GM21528 (cell line): ENCODE results near the gene CLDN14.

ENCODE experiments used
- ATAC-seq: cut with Tn5 transposase; IDR thresholded peaks from one replicate; pipeline ENCODE4 v1.9.1; 2021; ENCODE audit warnings: mild to moderate bottlenecking, moderate library complexity; ENCODE audit not compliant: unreplicated experiment, low FRiP score

CLDN14 gene, protein sequence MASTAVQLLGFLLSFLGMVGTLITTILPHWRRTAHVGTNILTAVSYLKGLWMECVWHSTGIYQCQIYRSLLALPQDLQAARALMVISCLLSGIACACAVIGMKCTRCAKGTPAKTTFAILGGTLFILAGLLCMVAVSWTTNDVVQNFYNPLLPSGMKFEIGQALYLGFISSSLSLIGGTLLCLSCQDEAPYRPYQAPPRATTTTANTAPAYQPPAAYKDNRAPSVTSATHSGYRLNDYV

DNA sequence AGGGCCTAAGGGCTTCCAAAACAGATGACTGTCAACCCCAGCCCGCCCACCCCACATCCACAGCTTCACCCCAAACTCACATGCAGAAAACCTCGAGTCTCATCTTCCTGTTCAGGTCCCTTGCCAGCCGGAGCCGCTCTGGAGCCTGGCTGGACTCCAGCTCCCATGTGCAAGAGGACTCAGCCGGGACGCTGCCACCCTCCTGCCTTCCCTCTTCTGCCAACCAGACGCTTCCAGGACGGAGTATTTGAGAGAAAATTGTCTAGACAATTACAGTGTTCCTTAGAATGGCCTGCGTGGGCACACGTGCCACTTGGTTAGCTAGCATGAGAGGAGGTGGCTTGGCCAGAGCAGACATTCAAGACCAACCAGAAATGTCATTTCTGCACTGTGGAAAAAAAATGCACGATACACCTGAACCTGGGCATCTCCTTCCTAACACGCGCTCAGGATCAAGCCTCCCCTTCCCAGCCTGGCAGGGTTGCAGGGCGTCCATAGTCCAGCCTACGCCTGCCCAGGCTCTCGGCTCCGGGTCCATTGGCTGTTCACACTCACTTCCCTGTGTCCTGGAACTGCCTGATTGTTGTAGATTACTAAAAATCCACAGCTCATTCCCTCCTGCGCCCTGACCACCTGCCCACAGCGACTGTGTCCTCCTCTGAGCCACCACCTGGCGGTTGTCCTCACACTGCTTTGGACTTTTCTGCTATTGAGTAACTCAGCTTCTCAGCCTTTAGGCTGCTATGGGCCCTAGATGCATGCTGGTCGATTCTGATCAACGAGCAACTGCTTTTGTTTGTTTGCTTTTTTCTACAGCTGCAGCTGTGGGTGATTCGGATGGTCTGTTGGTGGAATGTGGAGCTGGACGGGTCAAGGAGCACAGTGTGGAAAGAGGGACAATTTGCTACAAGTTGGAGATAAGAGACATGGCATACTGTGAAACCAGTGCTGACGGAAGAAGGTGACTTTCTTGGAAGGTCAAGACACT, at the start of gene CLDN14:
Gene CLDN14 (minus strand): TSS at position 708 of the 988 bp plus-strand sequence. CDS start 18,427 bp downstream, outside the sequence.
- ATAC-seq, result no peak

DNA sequence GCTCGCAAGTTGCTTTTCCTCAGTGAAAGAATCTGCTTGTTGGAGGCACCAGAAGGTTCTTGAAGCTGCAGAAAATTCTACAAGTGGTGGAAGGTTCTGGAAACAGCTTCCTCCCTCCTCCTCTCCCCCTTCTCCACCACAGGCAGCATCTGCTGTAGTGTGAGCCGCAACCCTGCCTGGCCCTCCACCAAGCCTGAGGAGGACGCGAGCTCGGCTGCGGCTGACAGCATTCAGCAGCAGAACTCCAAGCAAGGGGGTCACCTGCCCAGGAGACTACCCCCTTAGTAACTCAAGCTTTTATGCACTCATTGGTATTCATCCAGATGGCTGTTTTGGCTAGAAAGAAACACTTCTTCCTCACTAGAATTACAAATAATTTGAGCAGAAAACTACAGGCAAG, 48.8 kb upstream of the CLDN14 start:
- ATAC-seq, result no peak

DNA sequence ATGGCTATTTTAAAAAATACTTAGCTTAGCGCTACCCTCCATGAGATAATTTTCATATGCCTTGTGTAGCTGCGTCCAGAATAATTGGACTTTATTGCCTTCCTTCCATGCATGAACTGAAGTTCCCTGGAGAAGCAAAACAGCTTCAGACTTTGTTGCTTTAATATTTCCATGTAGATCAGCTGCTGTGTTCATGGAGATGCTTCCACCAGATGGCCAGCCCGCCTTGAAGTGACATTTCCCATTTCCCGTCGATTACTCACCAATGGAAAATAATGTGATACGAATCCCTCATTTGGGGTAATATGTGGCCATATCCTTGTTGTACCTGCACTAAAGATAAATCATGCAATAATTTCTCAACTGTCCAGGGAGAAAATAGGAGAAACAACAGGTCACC, 47.4 kb upstream of the CLDN14 start:
- no peak for ATAC-seq

DNA sequence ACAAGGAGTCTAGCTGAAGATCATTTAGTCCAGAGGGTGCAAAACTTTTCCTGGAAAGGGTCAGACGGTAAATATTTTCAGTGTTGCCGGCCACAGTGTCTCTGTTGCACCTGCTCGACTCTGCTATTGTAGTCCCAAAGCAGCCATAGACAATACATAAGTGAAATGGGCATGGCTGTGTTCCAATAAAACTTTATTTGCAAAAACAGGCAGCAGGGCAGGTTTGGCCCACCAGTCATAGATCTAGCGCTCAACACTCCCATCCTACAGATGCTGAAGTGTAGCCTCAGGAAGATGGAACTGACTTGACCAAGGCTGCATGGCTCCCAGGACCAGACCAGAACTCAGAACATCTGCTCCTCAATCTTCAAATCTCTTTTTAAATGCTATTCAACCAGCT, 46.2 kb upstream of the CLDN14 start:
- ATAC-seq, result no peak

DNA sequence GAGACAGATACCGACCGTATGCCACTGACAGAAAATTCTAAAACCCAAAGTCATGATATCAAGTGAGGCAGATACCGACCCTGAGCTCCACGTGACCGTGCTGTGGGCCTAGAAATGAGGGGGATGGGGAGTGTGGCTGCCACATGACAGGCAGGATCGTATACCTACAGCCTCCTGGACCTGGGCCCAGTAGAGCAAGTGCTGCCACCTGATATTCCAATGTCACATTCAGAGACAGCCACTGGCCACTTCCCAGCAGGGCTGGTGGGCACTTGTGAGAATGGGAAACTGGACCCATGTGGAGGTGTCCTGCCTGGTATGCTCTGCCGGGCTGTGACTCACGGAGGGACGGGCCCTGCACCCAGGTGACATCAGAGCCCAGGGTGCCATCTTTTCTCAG, 44.6 kb upstream of the CLDN14 start:
- ATAC-seq, result no peak

DNA sequence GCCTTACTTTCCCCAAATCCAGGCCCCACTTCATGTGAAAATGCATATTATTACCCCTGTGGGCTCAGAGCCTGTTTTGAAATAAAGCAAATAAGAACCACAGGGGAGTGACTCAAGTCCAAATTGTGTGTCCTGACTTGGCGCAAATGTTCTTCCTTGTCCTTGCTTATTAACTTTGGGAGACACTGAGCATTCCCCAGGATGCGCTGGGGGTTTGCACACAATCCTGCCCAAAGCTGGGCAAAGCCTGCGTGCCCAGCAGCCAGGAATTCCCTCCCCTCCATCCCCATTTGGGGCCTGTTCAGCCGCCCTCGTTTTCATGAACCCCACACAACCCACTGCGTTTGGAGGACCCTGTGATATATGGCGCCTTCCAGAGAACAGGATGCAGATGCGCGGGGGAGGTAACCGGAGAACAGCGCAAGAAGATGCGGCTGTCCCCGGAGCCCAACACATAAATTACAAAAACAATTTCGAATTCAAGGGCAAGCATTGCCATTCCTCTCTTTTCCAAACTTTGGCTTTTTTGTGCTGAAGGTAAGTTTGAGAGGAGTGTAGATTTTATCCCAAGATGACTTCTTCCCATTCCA, 42.4 kb upstream of the CLDN14 start:
- ATAC-seq, result no peak

DNA sequence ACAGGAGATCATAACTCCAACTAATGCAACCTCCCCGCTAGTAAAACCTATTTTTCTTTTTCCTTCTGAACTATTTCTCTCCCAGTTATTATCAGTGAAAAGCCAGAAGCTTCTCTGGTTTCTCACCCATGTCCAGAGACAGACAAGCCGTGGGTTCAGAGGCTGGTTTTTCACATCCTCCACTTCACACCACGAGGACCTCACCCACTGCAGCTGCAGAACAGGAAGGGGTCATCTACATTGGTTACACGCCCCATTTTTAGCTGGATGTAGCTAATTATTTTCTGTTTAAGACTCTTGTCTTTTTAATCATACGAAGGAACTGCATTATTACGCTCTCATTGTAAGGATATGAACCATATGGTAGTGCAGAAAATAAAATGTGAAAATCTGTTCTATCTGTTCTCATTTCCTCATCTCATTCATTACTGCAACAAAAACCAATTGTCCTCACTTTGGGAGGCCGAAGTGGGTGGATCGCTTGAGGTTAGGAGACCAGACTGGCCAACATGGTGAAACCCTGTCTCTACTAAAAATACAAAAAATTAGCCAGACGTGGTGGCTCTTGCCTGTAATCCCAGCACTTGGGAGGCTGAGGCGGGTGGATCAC, 39.1 kb upstream of the CLDN14 start:
- no peak for ATAC-seq

DNA sequence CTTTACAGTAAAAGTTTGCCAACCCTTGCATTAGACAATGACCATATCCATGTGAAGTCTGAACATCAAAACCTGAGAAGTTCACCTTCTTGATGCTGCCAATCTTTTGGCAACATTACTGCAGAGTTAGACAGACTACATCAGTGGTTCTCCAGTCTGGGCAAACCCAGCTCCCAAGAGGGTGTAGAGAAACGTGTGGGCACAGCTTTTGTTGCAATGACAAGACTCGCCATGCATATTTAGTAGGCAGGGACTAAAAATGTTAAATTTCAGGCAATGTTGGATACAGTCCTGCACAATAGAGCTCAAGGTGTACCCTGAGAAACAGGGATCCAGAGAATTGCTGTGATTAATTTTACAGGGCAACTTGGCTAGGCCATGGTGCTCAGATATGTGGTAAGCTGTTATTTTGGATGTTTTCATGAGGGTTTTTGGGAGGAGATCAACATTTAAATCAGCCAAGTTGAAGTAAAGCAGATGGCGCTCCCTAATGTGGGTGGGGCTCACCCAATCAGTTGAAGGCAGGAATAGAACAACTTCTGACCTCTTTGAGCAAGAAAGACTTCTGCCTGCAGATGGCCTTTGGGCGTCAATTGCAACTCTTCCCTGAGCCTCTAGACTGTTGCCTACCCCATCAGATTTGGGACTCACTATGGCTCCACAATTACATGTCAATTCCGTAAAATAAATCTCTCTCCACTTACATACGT, 37.6 kb upstream of the CLDN14 start:
- no peak for ATAC-seq

DNA sequence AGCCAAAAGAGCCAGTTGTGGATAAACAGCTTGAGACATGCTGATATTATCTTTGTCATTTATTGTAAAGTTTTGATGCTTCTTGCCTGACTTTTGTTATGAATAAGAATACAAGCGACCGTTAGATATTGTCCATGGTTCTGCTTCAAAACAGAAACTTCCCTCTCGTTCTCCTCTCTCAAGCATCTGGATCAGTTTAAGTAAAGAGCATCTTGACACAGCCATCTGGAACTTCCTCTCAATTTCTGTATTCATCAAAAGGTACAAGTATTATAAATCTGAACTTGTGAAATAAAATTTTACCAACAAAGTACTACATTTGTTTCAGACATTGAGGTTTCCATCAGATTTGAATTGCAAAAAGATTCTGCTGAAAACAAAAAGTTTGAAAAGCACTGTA, 36.4 kb upstream of the CLDN14 start:
- no peak for ATAC-seq

DNA sequence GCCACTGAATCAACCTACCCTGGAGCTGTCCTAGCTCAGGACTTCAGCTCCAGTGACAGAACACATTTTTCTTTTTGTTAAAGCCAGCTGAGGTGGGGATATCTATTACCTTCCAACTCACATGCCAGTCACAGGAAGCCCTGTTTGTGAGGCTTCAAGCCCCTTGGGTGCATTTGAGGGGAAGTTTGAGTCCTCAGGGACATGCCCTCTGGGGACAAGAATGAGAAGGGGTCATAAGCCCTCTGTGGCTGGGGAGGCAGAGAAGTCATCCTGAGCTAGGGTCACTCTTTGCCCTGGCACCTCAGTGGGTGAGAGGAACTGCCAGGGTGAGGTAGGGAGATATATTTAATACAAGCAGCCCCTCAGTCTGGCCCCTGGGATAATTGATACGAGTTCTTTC, 33.5 kb upstream of the CLDN14 start:
- no peak for ATAC-seq

DNA sequence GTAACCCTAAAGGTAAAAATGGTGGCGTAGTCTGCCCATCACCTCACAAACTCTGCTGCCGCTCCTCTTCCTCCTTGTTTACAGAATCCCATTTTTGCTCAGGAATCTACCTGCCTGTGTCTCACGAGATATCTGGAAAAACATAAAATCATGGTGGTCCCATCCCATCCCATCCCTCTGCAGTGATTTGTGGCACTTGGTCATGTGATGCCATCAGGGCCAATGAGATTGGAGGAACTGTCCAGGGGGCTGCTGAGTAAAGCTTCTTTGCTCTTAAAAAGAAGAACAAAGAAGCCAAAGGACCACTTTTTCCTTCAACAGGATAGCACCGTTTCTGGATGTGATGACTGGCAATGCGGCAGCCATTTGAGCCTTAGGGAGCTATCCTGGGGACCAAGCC, 33.0 kb upstream of the CLDN14 start:
- ATAC-seq, result no peak

DNA sequence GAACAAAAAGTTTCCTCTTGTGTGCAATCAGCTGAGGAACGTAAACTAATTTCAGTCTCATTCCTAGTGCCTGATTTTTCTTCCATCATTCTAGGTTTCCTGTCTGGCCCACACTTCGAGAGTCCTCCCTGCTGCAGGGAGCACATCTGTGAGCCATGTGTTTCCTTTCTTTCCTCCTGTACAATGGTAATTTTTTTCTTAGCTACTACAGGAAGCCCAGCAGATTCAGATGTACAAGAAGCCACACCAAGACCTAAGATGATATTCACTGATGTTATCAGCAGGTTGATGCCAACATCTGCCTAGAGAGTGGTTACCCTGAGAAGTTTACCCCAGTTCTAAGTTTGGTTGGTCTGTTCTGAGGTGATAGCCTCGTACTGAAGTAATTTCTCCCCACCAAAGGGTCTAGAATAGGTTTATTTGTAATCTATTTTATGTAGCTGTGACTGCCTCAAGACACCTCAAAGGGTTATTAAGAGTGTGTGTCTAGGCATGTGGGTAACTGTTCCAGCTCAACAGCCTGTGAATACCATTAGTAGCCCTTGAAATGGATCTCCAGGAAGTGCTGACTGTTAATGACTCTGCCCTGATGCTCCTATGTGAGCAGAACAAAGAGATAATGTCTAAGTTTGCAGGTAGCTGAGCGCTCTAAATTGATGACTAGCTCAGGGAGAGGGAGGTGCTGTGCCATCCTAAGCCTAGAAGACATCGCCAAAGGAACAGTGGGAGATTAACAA, 31.7 kb upstream of the CLDN14 start:
- ATAC-seq, result no peak

DNA sequence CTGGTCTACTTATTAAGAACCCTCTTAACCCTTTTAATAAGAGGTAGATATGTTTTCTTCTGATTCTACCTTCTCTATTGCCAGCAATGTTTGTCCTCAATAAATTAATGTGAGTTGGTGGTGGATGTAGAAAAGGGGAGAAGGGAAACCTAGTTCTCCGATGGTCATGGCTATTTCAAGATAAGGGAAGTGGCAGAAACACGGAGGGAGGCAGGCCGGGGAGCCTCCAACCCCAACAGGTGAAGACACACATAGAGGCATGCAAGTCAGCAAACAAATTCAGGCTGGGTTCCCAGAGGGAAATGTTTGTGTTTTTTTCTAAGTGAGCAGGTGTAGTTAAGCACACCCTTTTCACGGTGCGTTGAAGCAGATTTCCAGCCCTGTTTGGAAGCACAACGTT, 31.0 kb upstream of the CLDN14 start:
- no peak for ATAC-seq

DNA sequence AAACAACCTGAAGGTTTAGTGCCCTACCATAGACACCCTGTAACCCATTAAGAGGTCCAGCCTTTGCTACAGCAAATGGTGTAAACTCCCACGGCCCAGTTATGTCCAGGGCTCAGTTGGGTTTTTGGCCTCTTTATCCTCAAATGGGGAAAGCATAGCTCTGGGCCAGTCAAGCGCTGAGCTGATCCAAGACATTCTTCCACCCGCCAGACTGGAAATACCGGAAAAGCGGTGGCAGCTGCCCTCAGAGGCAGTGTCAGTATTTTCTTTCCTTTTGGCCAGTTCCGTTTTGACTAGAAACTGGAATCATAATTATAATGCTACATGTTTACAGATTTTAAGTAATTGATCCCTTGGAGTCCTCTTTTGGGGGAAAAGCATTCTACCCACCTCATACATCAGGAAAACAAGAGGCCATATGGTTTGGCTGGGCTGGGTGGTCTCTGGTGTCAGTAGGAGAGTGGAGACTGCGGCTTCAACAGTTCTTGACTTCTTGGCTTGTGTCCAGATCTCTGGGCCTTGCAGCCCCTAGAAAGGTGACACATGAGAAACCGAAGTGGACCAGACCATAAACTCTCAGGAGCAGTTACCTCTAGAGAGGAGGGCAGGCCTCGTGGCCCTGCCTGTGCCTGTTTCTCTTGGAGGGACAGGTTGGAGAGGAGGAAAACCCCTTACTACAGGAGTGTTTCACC, 30.2 kb upstream of the CLDN14 start:
- ATAC-seq, result no peak

DNA sequence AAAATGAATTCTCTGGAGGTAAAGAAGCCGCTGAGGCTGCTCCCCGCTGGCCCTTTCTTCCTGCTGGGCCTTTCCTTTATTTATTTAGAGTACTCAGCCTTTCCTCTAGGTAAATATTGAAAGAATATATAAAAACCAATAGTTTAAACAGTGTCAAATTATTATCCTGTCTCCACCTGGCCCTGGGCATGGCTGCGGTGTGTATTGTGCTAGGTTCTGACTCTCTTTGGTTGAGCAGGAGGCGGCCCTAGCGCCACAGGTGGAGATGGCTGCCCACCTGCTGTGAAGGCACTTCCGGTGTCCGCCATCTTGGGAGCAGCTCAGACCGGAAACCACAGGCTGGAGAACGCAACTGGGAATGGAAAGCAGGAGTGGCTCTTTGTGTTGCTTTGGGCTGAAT, 29.0 kb upstream of the CLDN14 start:
- ATAC-seq, result no peak

DNA sequence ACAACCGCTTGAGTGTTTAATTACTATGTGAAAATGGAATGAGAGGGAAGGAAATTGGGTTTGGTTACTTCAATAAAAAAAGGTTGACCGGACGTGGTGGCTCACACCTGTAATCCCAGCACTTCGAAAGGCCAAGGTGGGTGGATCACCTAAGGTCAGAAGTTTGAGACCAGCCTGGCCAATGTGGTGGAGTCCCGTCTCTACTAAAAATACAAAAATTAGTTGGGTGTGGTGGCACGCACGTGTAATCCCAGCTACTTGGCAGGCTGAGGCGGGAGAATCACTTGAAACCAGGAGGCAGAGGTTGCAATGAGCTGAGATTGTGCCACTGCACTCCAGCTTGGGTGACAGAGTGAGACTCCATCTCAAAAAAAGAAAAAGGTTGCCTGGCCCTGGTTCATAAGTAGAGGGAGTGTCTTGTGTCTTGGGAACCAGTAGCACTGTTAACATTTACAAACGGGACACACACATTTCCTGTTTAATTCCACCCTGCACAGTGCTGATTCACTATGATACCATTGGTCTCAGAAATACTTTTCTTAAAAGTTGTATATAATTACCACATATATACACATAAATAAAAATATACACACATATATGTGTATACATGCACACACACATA, 27.6 kb upstream of the CLDN14 start:
- no peak for ATAC-seq

DNA sequence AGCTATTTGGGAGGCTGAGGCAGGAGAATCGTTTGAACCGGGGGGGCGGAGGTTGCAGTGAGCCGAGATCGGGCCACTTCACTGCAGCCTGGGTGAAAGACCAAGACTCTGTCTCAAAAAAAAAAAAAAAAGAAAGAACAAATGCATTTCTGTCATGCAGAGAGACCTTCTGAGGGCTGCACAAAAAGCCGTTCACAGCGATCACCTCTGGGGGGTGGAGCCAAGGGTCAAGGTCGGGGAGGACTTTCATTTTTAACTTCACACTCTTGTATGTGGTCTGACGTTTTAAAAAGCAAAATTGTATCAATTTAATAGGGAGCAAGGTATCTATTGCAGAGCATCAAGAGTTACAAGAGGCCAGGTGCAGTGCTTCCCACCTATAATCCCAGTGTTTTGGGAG, 26.6 kb upstream of the CLDN14 start:
- ATAC-seq, result no peak
